GM23338 (cell line): ENCODE data around the gene CELF4. TPM values are rescaled to one million over a fixed set of nuclear protein-coding genes. Genes with fewer than 3 reads are reported as not detected.

ENCODE experiments used
- JUNB ChIP-seq: IDR thresholded peaks from one replicate; pipeline ENCODE4 v1.6.1; 2016; ENCODE audit warnings: antibody characterized with exemption; ENCODE audit not compliant: unreplicated experiment
- NANOG ChIP-seq: IDR thresholded peaks from 2 replicates; pipeline ENCODE4 v1.6.1; 2016; ENCODE audit warnings: antibody characterized with exemption, borderline replicate concordance
- REST ChIP-seq: IDR thresholded peaks from one replicate; pipeline ENCODE4 v1.6.1; 2018; ENCODE audit warnings: antibody characterized with exemption; ENCODE audit not compliant: unreplicated experiment
- ZNF114 ChIP-seq: fragments of 250-450 bp; sonication (Bioruptor Pico); IDR thresholded peaks from 2 replicates; pipeline ENCODE4 v1.5.0; 2020; ENCODE audit warnings: mild to moderate bottlenecking, moderate library complexity
- ZNF462 ChIP-seq: fragments of 250-450 bp; sonication (Bioruptor Pico); IDR thresholded peaks from 2 replicates; pipeline ENCODE4 v1.5.0; 2020; ENCODE audit warnings: mild to moderate bottlenecking, moderate library complexity
- polyA plus RNA-seq: library from polyadenylated mRNA; unstranded; fragments of >200 nt; fragmentation: Nextera tagmentation; extraction: Ambion mirVana; gene quantifications from 2 replicates; pipeline ENCODE4 v1.2.1, GENCODE V29; 2016
- total RNA-seq: library from RNA; depleted of rRNA; stranded (reverse); fragments of >200 nt; shearing (Covaris generic); gene quantifications from 2 replicates; pipeline ENCODE4 v1.2.3, GENCODE V29; 2014

The CELF4 gene
- total and polyA plus RNA-seq, 2 experiments from 2014 or later = 2.6 to 6.7 TPM

- TF ChIP-seq ZNF462 (CRISPR knock-in tag) = no peak
- no peak for TF ChIP-seq NANOG
- TF ChIP-seq REST = no peak
- no peak for TF ChIP-seq JUNB
- no peak for TF ChIP-seq ZNF114 (CRISPR knock-in tag)
Measured at GRCh38 chr18:37238282-37239108, 327.1 kb downstream of the CELF4 start (continued).
